Neutrophil (primary cell): ENCODE measurements around the gene CACNA1S.

Experiments used
- H3K27ac ChIP-seq: fragments of 200-600 bp; sonication (generic); 2 replicates; pipeline ENCODE4 v1.5.1; 2016; ENCODE audit warnings: mild to moderate bottlenecking, moderate library complexity
- H3K27me3 ChIP-seq: fragments of 200-600 bp; sonication (generic); 2 replicates; pipeline ENCODE4 v1.6.0; 2016; ENCODE audit warnings: mild to moderate bottlenecking
- H3K36me3 ChIP-seq: fragments of 200-600 bp; sonication (generic); 2 replicates; pipeline ENCODE4 v1.5.1; 2017
- H3K4me1 ChIP-seq, 2 experiments: fragments of 200-600 bp in 1 of 2; sonication (generic) in 1 of 2; 1 replicate in 1 of 2; 2 replicates in 1 of 2; pipeline versions ENCODE4 v1.5.1 to v1.6.1; 2013 to 2016; ENCODE audit warnings: low read depth in 1 of 2, low read length in 1 of 2, mild to moderate bottlenecking in 1 of 2, moderate library complexity in 1 of 2; ENCODE audit not compliant: control insufficient read depth in 1 of 2, insufficient read depth in 1 of 2
- H3K4me3 ChIP-seq, 2 experiments: fragments of 200-600 bp in 1 of 2; sonication (generic) in 1 of 2; 1 replicate in 1 of 2; 2 replicates in 1 of 2; pipeline ENCODE4 v1.5.1; 2013 to 2016; ENCODE audit warnings: low read depth in 1 of 2, low read length in 1 of 2, mild to moderate bottlenecking in 1 of 2, moderate library complexity in 1 of 2
- H3K9me3 ChIP-seq: fragments of 200-600 bp; sonication (generic); 2 replicates; pipeline ENCODE4 v1.5.1; 2016
- TF ChIP-seq, protein P1 (sequence below): fragments of 200-600 bp; sonication (generic); IDR thresholded peaks from 2 replicates; pipeline ENCODE4 v1.5.1; 2016; ENCODE audit warnings: antibody characterized with exemption

The CACNA1S gene

DNA sequence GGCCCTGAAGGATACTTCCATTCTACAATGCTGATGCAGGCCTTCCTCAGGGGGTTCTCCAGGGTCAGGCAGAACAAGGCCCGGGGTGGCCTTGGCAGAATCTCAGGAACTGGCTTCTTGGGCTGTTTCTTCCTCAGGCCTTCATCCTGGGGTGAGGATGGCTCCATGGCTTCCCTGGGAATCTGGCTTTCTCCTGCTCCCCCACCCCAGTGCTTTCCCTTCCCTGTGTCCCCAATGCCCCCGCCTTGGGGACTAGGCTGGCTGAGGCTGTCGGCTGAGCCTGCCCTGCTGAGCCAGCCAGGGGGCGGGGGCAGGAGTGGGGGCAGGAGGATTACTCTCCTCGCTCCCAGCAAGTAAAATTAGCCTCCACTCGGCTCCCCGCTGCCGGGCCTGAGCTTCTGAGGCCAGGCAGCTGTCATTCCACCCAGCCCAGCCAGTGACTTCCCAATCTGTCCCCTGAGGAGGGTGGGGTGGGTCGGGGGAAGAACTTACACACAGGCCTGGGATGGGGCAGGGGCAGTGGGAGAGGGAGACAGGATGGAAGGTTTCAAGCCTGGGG, at the start of gene CACNA1S:
Gene CACNA1S (minus strand): TSS at position 254 of the 559 bp plus-strand sequence. CDS start 87 bp downstream, at position 167.
- H3K36me3 ChIP-seq = no peaks in the 10 kb centered on the region
- H3K27ac ChIP-seq = no peak within 1 kb of the TSS
- TF ChIP-seq, protein P1, sequence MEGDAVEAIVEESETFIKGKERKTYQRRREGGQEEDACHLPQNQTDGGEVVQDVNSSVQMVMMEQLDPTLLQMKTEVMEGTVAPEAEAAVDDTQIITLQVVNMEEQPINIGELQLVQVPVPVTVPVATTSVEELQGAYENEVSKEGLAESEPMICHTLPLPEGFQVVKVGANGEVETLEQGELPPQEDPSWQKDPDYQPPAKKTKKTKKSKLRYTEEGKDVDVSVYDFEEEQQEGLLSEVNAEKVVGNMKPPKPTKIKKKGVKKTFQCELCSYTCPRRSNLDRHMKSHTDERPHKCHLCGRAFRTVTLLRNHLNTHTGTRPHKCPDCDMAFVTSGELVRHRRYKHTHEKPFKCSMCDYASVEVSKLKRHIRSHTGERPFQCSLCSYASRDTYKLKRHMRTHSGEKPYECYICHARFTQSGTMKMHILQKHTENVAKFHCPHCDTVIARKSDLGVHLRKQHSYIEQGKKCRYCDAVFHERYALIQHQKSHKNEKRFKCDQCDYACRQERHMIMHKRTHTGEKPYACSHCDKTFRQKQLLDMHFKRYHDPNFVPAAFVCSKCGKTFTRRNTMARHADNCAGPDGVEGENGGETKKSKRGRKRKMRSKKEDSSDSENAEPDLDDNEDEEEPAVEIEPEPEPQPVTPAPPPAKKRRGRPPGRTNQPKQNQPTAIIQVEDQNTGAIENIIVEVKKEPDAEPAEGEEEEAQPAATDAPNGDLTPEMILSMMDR = no peak
- no peak within 1 kb of the TSS for H3K4me3 ChIP-seq
- peaks cover 58% of the 10 kb centered on the region for H3K27me3 ChIP-seq
- H3K9me3 ChIP-seq = no peaks in the 10 kb centered on the region
- H3K4me1 ChIP-seq = peaks cover 8 to 12% of the 10 kb centered on the region in 2 experiments

DNA sequence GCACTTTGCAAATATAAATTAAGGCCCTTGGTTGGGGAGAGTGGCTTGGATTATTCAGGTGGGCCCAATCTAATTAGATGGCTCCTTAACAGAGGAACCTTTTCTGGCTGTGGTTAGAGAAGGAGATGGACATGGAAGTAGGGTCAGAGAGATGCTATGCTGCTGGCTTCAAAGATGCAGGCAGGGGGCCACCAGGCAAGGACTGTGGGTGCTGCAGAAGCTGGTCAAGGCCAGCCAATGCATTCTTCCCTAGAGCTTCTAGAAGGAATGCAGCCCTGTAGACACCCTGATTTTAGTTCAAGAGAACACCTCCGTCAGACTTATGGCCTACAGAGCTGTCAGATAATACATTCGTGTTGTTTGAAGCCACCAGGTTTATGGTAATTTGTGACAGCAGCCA, 45.7 kb upstream of the CACNA1S start:
- no peak overlapping the region for H3K27ac ChIP-seq
- H3K4me1 ChIP-seq = peaks cover 13 to 19% of the 10 kb centered on the region in 2 experiments
- TF ChIP-seq, protein P1 = no peak
- no peaks in the 10 kb centered on the region for H3K27me3 ChIP-seq
- H3K36me3 ChIP-seq = no peaks in the 10 kb centered on the region
- no peak overlapping the region for H3K4me3 ChIP-seq
- H3K9me3 ChIP-seq = no peaks in the 10 kb centered on the region

DNA sequence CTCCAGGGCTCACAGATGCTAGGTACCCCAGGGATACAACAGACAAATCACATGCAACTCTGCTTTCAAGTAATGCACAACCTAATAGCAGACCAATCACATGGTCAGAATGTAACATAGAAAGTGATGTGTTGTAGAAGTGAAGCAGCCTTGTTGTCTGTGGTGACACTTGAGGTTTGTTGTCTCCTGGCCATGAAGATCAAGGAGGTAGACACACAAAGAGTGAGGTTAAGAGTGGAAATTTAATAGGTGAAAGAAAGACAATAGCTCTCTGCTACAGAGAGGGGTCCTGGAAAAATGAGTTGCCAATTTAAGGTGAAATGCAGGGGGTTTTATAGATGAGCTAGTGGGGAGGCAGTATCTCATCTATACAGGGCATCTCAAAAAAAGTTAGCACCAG, 44.6 kb upstream of the CACNA1S start:
- Histone ChIP-seq H3K27me3 (no peaks in the 10 kb centered on the region), H3K9me3 (no peaks in the 10 kb centered on the region), H3K4me1 (peaks cover 13 to 19% of the 10 kb centered on the region in 2 experiments), H3K27ac (no peak overlapping the region), H3K4me3 (no peak overlapping the region), H3K36me3 (peaks cover 1% of the 10 kb centered on the region)
- TF ChIP-seq, protein P1 = no peak

DNA sequence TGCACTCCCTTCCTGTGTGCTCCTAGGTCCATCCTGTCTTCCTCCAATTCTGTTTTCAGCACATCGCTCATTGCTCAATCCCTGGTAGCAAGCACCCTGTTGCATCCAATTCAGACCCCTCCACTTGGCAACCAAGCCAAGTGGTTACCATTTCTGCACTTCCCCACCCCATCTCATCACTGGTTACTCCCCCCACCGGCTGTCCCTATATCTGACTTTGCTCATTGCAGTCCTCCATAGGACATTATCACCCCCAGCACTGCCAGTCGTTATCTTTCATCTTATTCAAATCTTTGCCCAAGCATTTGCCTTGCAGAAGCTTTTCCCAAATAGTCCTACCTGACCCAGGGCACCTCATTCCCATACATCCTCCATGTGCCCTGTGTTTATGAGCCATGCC, 44.1 kb upstream of the CACNA1S start:
- H3K9me3 ChIP-seq = no peaks in the 10 kb centered on the region
- no peak overlapping the region for H3K4me3 ChIP-seq
- H3K36me3 ChIP-seq = peaks cover 5% of the 10 kb centered on the region
- TF ChIP-seq, protein P1 = no peak
- H3K27me3 ChIP-seq = no peaks in the 10 kb centered on the region
- H3K4me1 ChIP-seq = peaks cover 13 to 19% of the 10 kb centered on the region in 2 experiments
- no peak overlapping the region for H3K27ac ChIP-seq

DNA sequence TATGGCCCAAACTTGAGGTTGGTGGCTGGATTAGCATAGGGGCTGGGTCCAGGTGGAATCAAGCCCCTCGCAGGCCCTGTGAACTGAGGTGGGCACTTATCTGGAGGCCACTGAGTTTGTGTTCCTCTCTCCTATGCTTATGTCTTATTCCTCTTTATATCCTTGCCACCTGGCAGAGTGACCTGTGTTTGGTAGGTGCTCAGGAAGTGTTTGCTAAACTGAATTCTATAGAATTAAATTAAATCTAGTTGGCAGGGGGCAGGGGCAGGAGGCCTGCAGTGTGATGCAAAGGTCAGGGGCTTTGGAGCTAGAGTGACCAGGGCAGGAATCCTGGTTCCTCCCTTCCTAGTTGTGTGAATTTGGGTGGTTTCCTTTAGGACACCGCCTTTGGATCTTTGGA, 43.1 kb upstream of the CACNA1S start:
- H3K27ac ChIP-seq = no peak overlapping the region
- peaks cover 7% of the 10 kb centered on the region for H3K36me3 ChIP-seq
- TF ChIP-seq, protein P1 = no peak
- H3K9me3 ChIP-seq = no peaks in the 10 kb centered on the region
- peaks cover 13 to 19% of the 10 kb centered on the region in 2 experiments for H3K4me1 ChIP-seq
- no peaks in the 10 kb centered on the region for H3K27me3 ChIP-seq
- no peak overlapping the region for H3K4me3 ChIP-seq
